Measurements from ENCODE around the gene RBM33. TPM values are rescaled to one million over a fixed set of nuclear protein-coding genes. Genes with fewer than 3 reads are reported as not detected.

Gene RBM33
- total and polyA plus RNA-seq, 10 of the 15 experiments (the other 5 are each of a cell fraction or from before 2014, with no cell fraction given): 4.7 to 67.2 (median 24.3) TPM

DNA sequence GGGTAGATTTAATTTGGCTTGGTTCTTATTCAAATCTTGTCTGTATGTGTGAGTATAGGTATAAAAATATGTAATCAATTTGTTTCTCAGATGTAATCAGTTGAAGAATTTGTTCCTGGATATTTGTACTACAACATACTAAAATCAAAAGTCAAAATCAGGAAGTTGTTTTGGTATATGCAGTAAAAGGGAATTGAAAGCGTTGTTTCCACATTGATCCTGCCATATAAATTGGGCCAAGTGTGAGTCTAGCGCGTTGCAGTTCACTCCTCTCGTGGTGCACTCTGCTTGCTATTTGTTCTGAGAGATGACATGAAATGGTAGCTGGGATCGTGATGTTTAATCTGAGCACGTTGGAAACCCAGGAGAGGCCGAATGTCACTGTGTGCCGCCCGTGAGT lies 111.9 kb downstream of the RBM33 start:
- 73% methylated on average over 9 of the region's 9 CpGs for WGBS (ENCODE audit: insufficient coverage, insufficient replicate concordance, low lambda C conversion rate, missing lambda C conversion rate)
- peaks cover 15% of the 10 kb centered on the region; the same call in 2 of the 3 replicates for H3K9me3 ChIP-seq (replicated peaks; ENCODE audit: control insufficient read depth, insufficient read depth, low read length)
- no peak overlapping the region for H3K9ac ChIP-seq (ENCODE audit: control insufficient read depth, insufficient read depth, low read length)
- CTCF ChIA-PET: interaction anchor here (0.5 to 3.6 kb wide), 3 partner anchors 10 to 880 kb away, joined by 3 to 17 read pairs (median 5); no protein-coding TSS in a partner anchor
- no peak overlapping the region for H2AFZ ChIP-seq (ENCODE audit: control insufficient read depth, low read depth, low read length)
- H3K79me2 ChIP-seq (ENCODE audit: control insufficient read depth, insufficient read depth, low read length): peaks cover 76% of the 10 kb centered on the region
- SMC1A ChIA-PET (ENCODE audit: uncharacterized antibody, unreplicated experiment): interaction anchor here (0.7 kb wide), 1 partner anchor 11 kb away, joined by 3 read pairs; no protein-coding TSS in a partner anchor
- peak; percentile 71 for FAIRE-seq
- H3K4me3 ChIP-seq: peak overlapping the region; percentile 36; the same call in 1 of the 2 replicates
- peak; percentile 50 for ATAC-seq
- H3K27ac ChIP-seq (ENCODE audit: control insufficient read depth, insufficient read depth): peak overlapping the region; percentile 69
- in situ Hi-C loops (cut with MboI): loop anchor here (10.0 to 25.0 kb wide), 2 partner anchors 369 to 552 kb away; no protein-coding TSS in a partner anchor
- intact Hi-C loops (cut with micrococcal nuclease; ENCODE audit: unreplicated experiment): loop anchor here (10.0 kb wide), 1 partner anchor 552 kb away; no protein-coding TSS in a partner anchor
- DNase-seq (ENCODE audit: low read depth, low spot score): no peak
- H3K4me2 ChIP-seq (ENCODE audit: control insufficient read depth, insufficient read depth): peak overlapping the region; percentile 76
- peaks cover 10 to 14% of the 10 kb centered on the region in 2 experiments for H3K36me3 ChIP-seq (ENCODE audit: control insufficient read depth in 2 of 2, insufficient read depth in 2 of 2, low read length in 1 of 2)
- no peaks in the 10 kb centered on the region for H4K20me1 ChIP-seq (ENCODE audit: control insufficient read depth, insufficient read depth)
- H3K4me1 ChIP-seq (ENCODE audit: control insufficient read depth, insufficient read depth, low read length): peaks cover 42% of the 10 kb centered on the region
- H3K27me3 ChIP-seq (replicated peaks in 1 of 2; ENCODE audit: control insufficient read depth in 2 of 2, insufficient read depth in 2 of 2, low read length in 1 of 2): no peaks in the 10 kb centered on the region
- POLR2A ChIA-PET: no interaction called here
- BruUV-seq (replicated peaks): no TSS peak
- RAD21 ChIA-PET (ENCODE audit: unreplicated experiment): no interaction called here
- no peak for TF ChIP-seq CHD1 (IDR thresholded peaks at IDR 0.05; ENCODE audit: low read depth, low read length)
- TF ChIP-seq MTA2 (IDR thresholded peaks at IDR 0.05; ENCODE audit: low read depth): no peak
- no peak for TF ChIP-seq MXI1 (IDR thresholded peaks at IDR 0.05; ENCODE audit: low read depth, low read length)
- no peak for TF ChIP-seq NR2F1 (conservative IDR thresholded peaks at IDR 0.05)
- TF ChIP-seq SPI1 (IDR thresholded peaks at IDR 0.05; ENCODE audit: borderline replicate concordance, insufficient read depth, low read depth, low read length): peak; percentile 73; the same call in 1 of the 2 replicates
- no peak for TF ChIP-seq TCF12 (IDR thresholded peaks at IDR 0.05; ENCODE audit: low read depth, low read length)
- no peak for TF ChIP-seq NBN (IDR thresholded peaks at IDR 0.05)
- 0 out of 4 replicates have a peak, but pooled peaks of 1 of the 2 experiments have one; percentile 13 for TF ChIP-seq EP300 (IDR thresholded peaks at IDR 0.05; ENCODE audit: borderline replicate concordance in 1 of 2, control insufficient read depth in 1 of 2, low read depth in 2 of 2, low read length in 2 of 2)
- TF ChIP-seq SKIL (IDR thresholded peaks at IDR 0.05; ENCODE audit: low read depth, poor library complexity, severe bottlenecking): no peak
- no peak for TF ChIP-seq ZNF207 (IDR thresholded peaks at IDR 0.05; ENCODE audit: borderline replicate concordance)
- no peak for TF ChIP-seq CHD2 (IDR thresholded peaks at IDR 0.05; ENCODE audit: borderline replicate concordance, low read depth, low read length)
- TF ChIP-seq ETV6 (conservative IDR thresholded peaks at IDR 0.05 in 1 of 2, IDR thresholded peaks at IDR 0.05 in 1 of 2; ENCODE audit: borderline replicate concordance in 1 of 2, low read depth in 1 of 2): no peak
- no peak for TF ChIP-seq ZZZ3 (IDR thresholded peaks at IDR 0.05; ENCODE audit: control insufficient read depth, insufficient read length, low read depth)
- no peak for TF ChIP-seq HSF1 (IDR thresholded peaks at IDR 0.05; ENCODE audit: low read depth, low read length)
- TF ChIP-seq PRDM15 (CRISPR knock-in tag; IDR thresholded peaks at IDR 0.05): no peak
- TF ChIP-seq TBL1XR1 (IDR thresholded peaks at IDR 0.05; ENCODE audit: low read depth, low read length): no peak
